ENCODE data around the gene SRPRA. TPM values are rescaled to one million over a fixed set of nuclear protein-coding genes. Genes with fewer than 3 reads are reported as not detected.

Gene SRPRA
- total and polyA plus RNA-seq, 2 donors (not counting 1 experiment from before 2014, with no cell fraction given) = 115 to 136 TPM

DNA sequence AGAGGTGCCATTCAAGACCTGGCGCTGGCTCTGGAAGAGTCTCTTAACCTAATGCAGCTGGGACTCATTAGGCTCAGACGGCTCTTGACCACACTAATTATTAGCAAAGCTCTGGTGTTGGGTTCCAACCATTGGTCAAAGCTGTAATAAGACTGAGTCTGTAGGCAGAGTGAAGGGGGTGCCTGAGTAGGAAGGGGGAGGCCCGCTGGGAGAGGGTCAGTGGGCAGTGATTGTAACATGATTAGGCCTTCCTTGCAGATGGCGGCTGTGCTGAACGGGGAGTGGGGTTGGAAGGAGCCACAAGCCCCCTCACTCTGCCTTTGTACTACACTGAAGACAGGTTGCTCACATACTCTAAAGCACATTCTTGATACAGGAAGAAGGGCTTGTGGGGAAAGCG, 5.2 kb downstream of the SRPRA start:
- 100% methylated on average over 2 of the region's 6 CpGs for WGBS (ENCODE audit: insufficient coverage)
- CTCF ChIA-PET = interaction anchor here (1.4 kb wide), 1 partner anchor 19 kb away, joined by 3 read pairs; no protein-coding TSS in a partner anchor
- Histone ChIP-seq H3K27ac (ENCODE audit: low read length in 2 of 2) (no peak overlapping the region), H2AFZ (ENCODE audit: insufficient read depth, low read depth, low read length, poor library complexity, severe bottlenecking) (no peak overlapping the region), H3K9ac (ENCODE audit: low read length) (no peak overlapping the region), H3K4me1 (ENCODE audit: control insufficient read depth in 2 of 2, insufficient read depth in 2 of 2, low read length in 2 of 2) (peaks cover 10 to 11% of the 10 kb centered on the region in 2 donors), H3K4me3 (ENCODE audit: control extremely low read depth in 1 of 5, extremely low read depth in 1 of 5, insufficient read depth in 1 of 5, low read depth in 2 of 5, low read length in 4 of 5) (no peak overlapping the region), H4K20me1 (ENCODE audit: control insufficient read depth, insufficient read depth, low read length, poor library complexity, severe bottlenecking) (no peaks in the 10 kb centered on the region), H3K27me3 (replicated peaks in 1 of 4; ENCODE audit: control extremely low read depth in 1 of 4, control insufficient read depth in 3 of 4, insufficient read depth in 4 of 4, low read length in 3 of 4) (no peaks in the 10 kb centered on the region), H3K79me2 (ENCODE audit: control insufficient read depth, insufficient read depth, low read length) (peaks cover 23% of the 10 kb centered on the region), H3K4me2 (replicated peaks; ENCODE audit: low read depth, low read length, poor library complexity, severe bottlenecking) (no peak overlapping the region), H3K9me3 (ENCODE audit: control extremely low read depth in 1 of 3, control insufficient read depth in 2 of 3, insufficient read depth in 1 of 3, low read length in 2 of 3) (no peaks in the 10 kb centered on the region), H3K36me3 (replicated peaks in 1 of 2; ENCODE audit: control extremely low read depth in 1 of 2, control insufficient read depth in 1 of 2, extremely low read depth in 1 of 2, insufficient read depth in 2 of 2, low read length in 1 of 2) (peaks cover 3 to 65% of the 10 kb centered on the region in 2 experiments)
- POLR2A ChIA-PET = no interaction called here
- intact Hi-C loops (cut with micrococcal nuclease) = loop anchor here (10.0 kb wide), 1 partner anchor 669 kb away; the partner anchor contains the start of gene STT3A
- Mint-ChIP-seq H3K27me3 (no peaks in the 10 kb centered on the region), H3K4me1 (peaks cover 17% of the 10 kb centered on the region), H3K4me3 (no peak overlapping the region), H3K27ac (no peak overlapping the region), H3K9me3 (ENCODE audit: insufficient read depth) (no peaks in the 10 kb centered on the region)
- no peak for TF ChIP-seq EZH2 (IDR thresholded peaks at IDR 0.05; ENCODE audit: borderline replicate concordance, insufficient read depth, low read depth, low read length, poor library complexity, severe bottlenecking)
- TF ChIP-seq, protein P1, sequence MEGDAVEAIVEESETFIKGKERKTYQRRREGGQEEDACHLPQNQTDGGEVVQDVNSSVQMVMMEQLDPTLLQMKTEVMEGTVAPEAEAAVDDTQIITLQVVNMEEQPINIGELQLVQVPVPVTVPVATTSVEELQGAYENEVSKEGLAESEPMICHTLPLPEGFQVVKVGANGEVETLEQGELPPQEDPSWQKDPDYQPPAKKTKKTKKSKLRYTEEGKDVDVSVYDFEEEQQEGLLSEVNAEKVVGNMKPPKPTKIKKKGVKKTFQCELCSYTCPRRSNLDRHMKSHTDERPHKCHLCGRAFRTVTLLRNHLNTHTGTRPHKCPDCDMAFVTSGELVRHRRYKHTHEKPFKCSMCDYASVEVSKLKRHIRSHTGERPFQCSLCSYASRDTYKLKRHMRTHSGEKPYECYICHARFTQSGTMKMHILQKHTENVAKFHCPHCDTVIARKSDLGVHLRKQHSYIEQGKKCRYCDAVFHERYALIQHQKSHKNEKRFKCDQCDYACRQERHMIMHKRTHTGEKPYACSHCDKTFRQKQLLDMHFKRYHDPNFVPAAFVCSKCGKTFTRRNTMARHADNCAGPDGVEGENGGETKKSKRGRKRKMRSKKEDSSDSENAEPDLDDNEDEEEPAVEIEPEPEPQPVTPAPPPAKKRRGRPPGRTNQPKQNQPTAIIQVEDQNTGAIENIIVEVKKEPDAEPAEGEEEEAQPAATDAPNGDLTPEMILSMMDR (IDR thresholded peaks at IDR 0.05) = no peak
- no peak for DNase-seq
- no peak for ATAC-seq (ENCODE audit: low read depth)

DNA sequence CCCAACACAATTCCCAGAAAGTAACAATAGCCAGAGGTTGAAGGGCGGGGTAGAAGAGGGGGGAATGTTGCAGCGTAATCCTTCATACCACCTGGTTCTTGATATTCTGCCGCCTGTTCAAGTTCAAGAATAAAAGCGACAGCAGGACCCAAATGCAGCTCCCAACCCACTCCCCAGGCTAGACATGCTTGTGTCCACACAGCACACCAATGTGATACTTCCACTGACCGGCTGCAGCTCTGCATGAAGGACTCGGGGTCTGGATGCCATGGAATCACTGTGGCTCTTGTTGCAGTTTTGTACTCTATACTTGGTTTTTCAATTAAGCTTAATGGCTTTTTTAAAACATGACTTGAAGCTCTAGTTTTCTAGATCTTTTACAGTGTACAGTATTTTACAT, 6.5 kb downstream of the SRPRA start:
- Histone ChIP-seq H3K9ac (ENCODE audit: low read length) (no peak overlapping the region), H4K20me1 (ENCODE audit: control insufficient read depth, insufficient read depth, low read length, poor library complexity, severe bottlenecking) (no peaks in the 10 kb centered on the region), H3K79me2 (ENCODE audit: control insufficient read depth, insufficient read depth, low read length) (peaks cover 10% of the 10 kb centered on the region), H2AFZ (ENCODE audit: insufficient read depth, low read depth, low read length, poor library complexity, severe bottlenecking) (no peak overlapping the region), H3K27me3 (replicated peaks in 1 of 4; ENCODE audit: control extremely low read depth in 1 of 4, control insufficient read depth in 3 of 4, insufficient read depth in 4 of 4, low read length in 3 of 4) (no peaks in the 10 kb centered on the region), H3K4me2 (replicated peaks; ENCODE audit: low read depth, low read length, poor library complexity, severe bottlenecking) (no peak overlapping the region), H3K4me3 (ENCODE audit: control extremely low read depth in 1 of 5, extremely low read depth in 1 of 5, insufficient read depth in 1 of 5, low read depth in 2 of 5, low read length in 4 of 5) (no peak overlapping the region), H3K9me3 (ENCODE audit: control extremely low read depth in 1 of 3, control insufficient read depth in 2 of 3, insufficient read depth in 1 of 3, low read length in 2 of 3) (no peaks in the 10 kb centered on the region), H3K4me1 (ENCODE audit: control insufficient read depth in 2 of 2, insufficient read depth in 2 of 2, low read length in 2 of 2) (peaks cover 0 to under 1% of the 10 kb centered on the region in 2 donors), H3K27ac (ENCODE audit: low read length in 2 of 2) (no peak overlapping the region), H3K36me3 (replicated peaks in 1 of 2; ENCODE audit: control extremely low read depth in 1 of 2, control insufficient read depth in 1 of 2, extremely low read depth in 1 of 2, insufficient read depth in 2 of 2, low read length in 1 of 2) (peaks cover 3 to 64% of the 10 kb centered on the region in 2 experiments)
- ChIA-PET CTCF (no interaction called here), POLR2A (interaction anchor here (0.7 kb wide), 1 partner anchor 12 kb away, joined by 5 read pairs; no protein-coding TSS in a partner anchor)
- Mint-ChIP-seq H3K4me1 (peaks cover 8% of the 10 kb centered on the region), H3K9me3 (ENCODE audit: insufficient read depth) (no peaks in the 10 kb centered on the region), H3K27ac (no peak overlapping the region), H3K4me3 (no peak overlapping the region), H3K27me3 (no peaks in the 10 kb centered on the region)
- ATAC-seq (ENCODE audit: low read depth) (no peak), DNase-seq (no peak)
- TF ChIP-seq EZH2 (IDR thresholded peaks at IDR 0.05; ENCODE audit: borderline replicate concordance, insufficient read depth, low read depth, low read length, poor library complexity, severe bottlenecking) = no peak
- TF ChIP-seq, protein P1 (IDR thresholded peaks at IDR 0.05) = no peak
- intact Hi-C loops (cut with micrococcal nuclease) = loop anchor here (10.0 kb wide), 1 partner anchor 667 kb away; the partner anchor contains the start of gene STT3A
- 100% methylated on average over 4 of the region's 6 CpGs for WGBS (ENCODE audit: insufficient coverage)

Data from B cell (primary cell).